Measurements from ENCODE around the gene HIBADH. TPM values are rescaled to one million over a fixed set of nuclear protein-coding genes. Genes with fewer than 3 reads are reported as not detected.

Gene HIBADH
- 63.4 and 74.3 TPM in 2 replicates for total RNA-seq (2014; rRNA removed; shearing (Covaris generic))

DNA sequence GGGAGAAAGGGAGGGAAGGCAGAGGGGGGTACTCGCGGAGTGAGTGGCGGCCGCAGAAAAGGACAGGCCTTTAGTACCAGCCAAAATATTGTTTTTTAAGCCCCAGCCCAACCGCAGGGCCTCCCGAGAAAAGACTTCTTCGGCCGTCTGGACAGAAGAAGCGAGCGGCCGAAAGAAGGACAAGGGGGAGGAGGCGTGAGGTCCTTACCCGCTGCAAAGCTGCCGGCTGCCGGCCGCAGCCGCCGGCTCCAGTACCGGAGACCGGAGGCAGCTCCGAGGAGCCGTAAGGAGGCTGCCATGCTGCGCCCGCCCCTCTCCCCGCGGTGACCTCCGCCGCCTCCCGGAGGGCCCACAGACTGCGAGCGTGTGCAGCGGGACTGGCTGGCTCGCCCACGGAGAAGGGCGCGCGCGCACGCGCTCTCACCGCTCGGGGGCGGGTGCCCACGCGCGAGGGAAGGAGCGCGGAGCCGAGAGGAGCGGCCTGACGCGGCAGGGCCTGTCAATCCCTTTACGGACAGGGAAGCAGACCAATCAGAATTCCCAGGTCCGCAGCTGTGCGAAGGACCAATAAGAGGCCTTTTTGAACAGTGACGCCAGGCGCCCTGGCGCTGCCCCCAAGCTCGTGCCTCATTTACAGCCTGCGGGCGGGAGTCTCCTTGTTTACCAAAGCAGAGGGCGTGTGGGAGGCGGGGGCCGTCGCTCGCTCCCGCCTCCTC, at the start of gene HIBADH:
HIBADH (minus strand) TSS at position 394 of the 716 bp plus-strand sequence; CDS start at position 299, 95 bp downstream.

Other genes with a start within 250 kb of the HIBADH start
- gene TAX1BP1, start 77.3 kb upstream of the HIBADH start, total RNA-seq (2014; rRNA removed; shearing (Covaris generic)): 80.0 and 84.5 TPM in 2 replicates